ENCODE results near the gene PTGFR.

The PTGFR gene

DNA sequence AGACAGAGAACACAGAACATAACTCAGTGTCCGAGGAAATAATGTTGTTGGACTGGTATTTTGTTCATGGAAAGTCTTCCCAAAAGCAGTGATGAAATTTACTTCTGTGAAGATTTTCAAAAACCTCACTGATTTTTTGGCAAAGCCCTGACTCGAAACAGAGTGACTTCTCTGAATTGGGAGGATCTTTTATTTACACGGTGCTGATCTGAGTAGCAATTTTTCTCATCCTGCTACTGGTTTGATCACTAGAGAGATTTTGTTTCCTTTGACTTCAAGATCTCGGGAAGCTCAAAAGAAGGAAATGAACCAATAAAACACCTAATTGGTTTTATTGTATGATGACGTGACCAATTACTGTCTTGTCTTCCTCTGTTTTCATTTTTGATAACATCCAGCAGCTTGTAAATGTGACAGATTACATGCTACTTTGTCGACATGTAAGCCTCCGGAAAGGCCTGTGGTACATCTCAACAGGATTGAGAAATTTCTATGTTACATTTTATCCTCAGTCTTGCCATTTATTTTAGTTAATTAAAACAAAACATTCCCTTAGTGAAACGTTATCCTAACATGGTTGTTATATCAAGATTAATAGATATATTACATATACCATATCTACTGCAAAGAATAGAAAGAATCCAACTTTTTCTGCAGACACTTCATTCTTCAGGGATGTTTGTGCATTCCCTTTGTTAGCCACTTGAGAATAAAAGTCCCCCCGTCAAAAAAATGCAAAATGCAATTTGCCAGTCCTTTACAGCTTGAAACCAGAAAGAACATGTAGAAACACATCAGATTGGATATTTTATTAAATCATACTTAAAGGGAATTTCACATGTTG is 86.7 kb downstream of the PTGFR start:
- TF ChIP-seq, protein P1, sequence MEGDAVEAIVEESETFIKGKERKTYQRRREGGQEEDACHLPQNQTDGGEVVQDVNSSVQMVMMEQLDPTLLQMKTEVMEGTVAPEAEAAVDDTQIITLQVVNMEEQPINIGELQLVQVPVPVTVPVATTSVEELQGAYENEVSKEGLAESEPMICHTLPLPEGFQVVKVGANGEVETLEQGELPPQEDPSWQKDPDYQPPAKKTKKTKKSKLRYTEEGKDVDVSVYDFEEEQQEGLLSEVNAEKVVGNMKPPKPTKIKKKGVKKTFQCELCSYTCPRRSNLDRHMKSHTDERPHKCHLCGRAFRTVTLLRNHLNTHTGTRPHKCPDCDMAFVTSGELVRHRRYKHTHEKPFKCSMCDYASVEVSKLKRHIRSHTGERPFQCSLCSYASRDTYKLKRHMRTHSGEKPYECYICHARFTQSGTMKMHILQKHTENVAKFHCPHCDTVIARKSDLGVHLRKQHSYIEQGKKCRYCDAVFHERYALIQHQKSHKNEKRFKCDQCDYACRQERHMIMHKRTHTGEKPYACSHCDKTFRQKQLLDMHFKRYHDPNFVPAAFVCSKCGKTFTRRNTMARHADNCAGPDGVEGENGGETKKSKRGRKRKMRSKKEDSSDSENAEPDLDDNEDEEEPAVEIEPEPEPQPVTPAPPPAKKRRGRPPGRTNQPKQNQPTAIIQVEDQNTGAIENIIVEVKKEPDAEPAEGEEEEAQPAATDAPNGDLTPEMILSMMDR (conservative IDR thresholded peaks at IDR 0.05): no peak

GRCh38 chr1:78586572-78586971 is 95.8 kb downstream of the PTGFR start:
- TF ChIP-seq, protein P1 (conservative IDR thresholded peaks at IDR 0.05): no peak
- no peak overlapping the region for H3K27ac ChIP-seq

More for the DNA sequence above, 86.7 kb downstream of the PTGFR start:
- no peak overlapping the region for H3K27ac ChIP-seq

DNA sequence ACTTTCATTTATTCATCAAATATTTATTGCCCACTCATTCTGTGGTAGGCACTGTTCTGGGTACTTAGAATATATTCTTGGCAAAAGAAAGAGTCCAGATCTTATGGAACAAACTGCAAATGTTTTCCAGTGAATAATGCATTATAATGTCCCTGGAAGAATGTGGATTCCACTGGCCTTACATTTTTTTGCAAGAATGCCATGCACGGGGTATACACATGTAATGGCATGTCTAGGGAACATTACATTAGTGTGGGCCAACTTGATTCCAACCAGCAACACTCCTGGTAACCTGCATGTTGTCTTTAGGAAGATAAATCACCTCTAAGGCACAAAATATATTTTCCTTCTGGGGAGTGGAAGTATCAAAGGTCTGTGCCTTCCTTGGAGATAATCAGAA is 96.4 kb downstream of the PTGFR start:
- TF ChIP-seq, protein P1 (conservative IDR thresholded peaks at IDR 0.05): no peak
- H3K27ac ChIP-seq: no peak overlapping the region
